DLD1 (cell line): ENCODE measurements around the gene NAA50.

Experiments
- in situ Hi-C: cut with HindIII; loops from 2 replicates; pipeline ENCODE4 v1.10.0; 2017; ENCODE audit warnings: low sequenced_read_pairs

The NAA50 gene

GRCh38 chr3:113745756-113746547, at the start of gene NAA50:
Gene NAA50, minus strand, starts transcription at chr3:113746249. Its CDS starts 300 bp downstream, at chr3:113745949.
- in situ Hi-C loops = no loop called here

GRCh38 chr3:113795693-113796092, 49.6 kb upstream of the NAA50 start:
- in situ Hi-C loops = no loop called here

- in situ Hi-C loops = no loop called here
Observed at GRCh38 chr3:113794526-113794925, 48.5 kb upstream of the NAA50 start.

GRCh38 chr3:113791381-113791780, 45.3 kb upstream of the NAA50 start:
- in situ Hi-C loops = no loop called here

GRCh38 chr3:113783980-113784379, 37.9 kb upstream of the NAA50 start:
- in situ Hi-C loops = no loop called here

GRCh38 chr3:113783463-113783862, 37.4 kb upstream of the NAA50 start:
- in situ Hi-C loops = no loop called here

- in situ Hi-C loops = no loop called here
Observed at GRCh38 chr3:113776564-113776963, 30.5 kb upstream of the NAA50 start.

GRCh38 chr3:113775516-113775915, 29.5 kb upstream of the NAA50 start:
- in situ Hi-C loops = no loop called here

- in situ Hi-C loops = no loop called here
Observed at GRCh38 chr3:113773381-113773780, 27.3 kb upstream of the NAA50 start.

GRCh38 chr3:113771993-113772392, 25.9 kb upstream of the NAA50 start:
- in situ Hi-C loops = no loop called here

GRCh38 chr3:113769551-113769950, 23.5 kb upstream of the NAA50 start:
- in situ Hi-C loops = no loop called here

- in situ Hi-C loops = no loop called here
Observed at GRCh38 chr3:113764698-113765097, 18.6 kb upstream of the NAA50 start.

- in situ Hi-C loops = no loop called here
Observed at GRCh38 chr3:113758389-113759024, 12.5 kb upstream of the NAA50 start.

GRCh38 chr3:113754494-113755159, 8.6 kb upstream of the NAA50 start:
- in situ Hi-C loops = no loop called here

GRCh38 chr3:113753376-113753985, 7.4 kb upstream of the NAA50 start:
- in situ Hi-C loops = no loop called here

- in situ Hi-C loops = no loop called here
Observed at GRCh38 chr3:113751141-113751540, 5.1 kb upstream of the NAA50 start.

- in situ Hi-C loops = no loop called here
Observed at GRCh38 chr3:113747283-113748046, 1.4 kb upstream of the NAA50 start.

- in situ Hi-C loops = no loop called here
Observed at GRCh38 chr3:113746548-113747282, 666 bp upstream of the NAA50 start, which contains the start of gene ATP6V1A. Gene ATP6V1A, plus strand, starts transcription at chr3:113747035. Its CDS starts 31,719 bp downstream, at chr3:113778754.

- in situ Hi-C loops = no loop called here
Observed at GRCh38 chr3:113744941-113745755, 901 bp downstream of the NAA50 start.
